Stimulated activated CD4-positive, alpha-beta T cell treated with anti-CD3 and anti-CD28 coated beads, Interleukin-1b, Interleukin-23, amount 100 ng/mL, for 24 hours (primary cell): ENCODE data around the gene EPS15.
"Not testable (repeated sequence)": the region's sequence is repeated elsewhere in the genome, so short reads cannot be mapped to it uniquely, and the experiment has no call there.

Experiments used
- DNase-seq, 4 experiments: peaks; one replicate each; pipeline ENCODE4 v3.0.0-alpha.2; 2020; ENCODE audit warnings: low read depth in 4 of 4, low spot score in 1 of 4

EPS15 gene

GRCh38 chr1:51341876-51342496 lies 177.1 kb downstream of the EPS15 start:
- no peak for DNase-seq

GRCh38 chr1:51340380-51340779 lies 178.7 kb downstream of the EPS15 start:
- no peak for DNase-seq

- DNase-seq = no peak
These were observed 182.4 kb downstream of the EPS15 start for GRCh38 chr1:51336711-51337110.

GRCh38 chr1:51336004-51336403 lies 183.1 kb downstream of the EPS15 start:
- no peak for DNase-seq

GRCh38 chr1:51331206-51332100 lies 187.6 kb downstream of the EPS15 start:
- no peak for DNase-seq

GRCh38 chr1:51330331-51331201 lies 188.5 kb downstream of the EPS15 start, which contains the start of gene TTC39A:
Gene TTC39A (minus strand): TSS chr1:51330562. CDS start chr1:51330477, 85 bp downstream.
- no peak for DNase-seq

GRCh38 chr1:51329443-51330325 lies 189.4 kb downstream of the EPS15 start:
- DNase-seq = no peak

- DNase-seq = no peak
These were observed 190.1 kb downstream of the EPS15 start for GRCh38 chr1:51328926-51329325.

GRCh38 chr1:51328279-51328678 lies 190.8 kb downstream of the EPS15 start:
- DNase-seq = no peak

GRCh38 chr1:51327386-51327785 lies 191.7 kb downstream of the EPS15 start:
- no peak for DNase-seq

GRCh38 chr1:51326839-51327238 lies 192.2 kb downstream of the EPS15 start:
- DNase-seq = no peak

GRCh38 chr1:51325878-51326755 lies 192.9 kb downstream of the EPS15 start:
- DNase-seq = no peak

GRCh38 chr1:51325391-51325790 lies 193.7 kb downstream of the EPS15 start:
- DNase-seq = no peak

- DNase-seq = not testable (repeated sequence)
These were observed 194.1 kb downstream of the EPS15 start for GRCh38 chr1:51325011-51325385.

- DNase-seq = no peak
These were observed 194.6 kb downstream of the EPS15 start for GRCh38 chr1:51324251-51325010.

- no peak for DNase-seq
These were observed 195.3 kb downstream of the EPS15 start for GRCh38 chr1:51323778-51324177.

GRCh38 chr1:51322417-51323101 lies 196.5 kb downstream of the EPS15 start:
- DNase-seq = no peak

- no peak for DNase-seq
These were observed 197.2 kb downstream of the EPS15 start for GRCh38 chr1:51321924-51322280.
